Hepatocyte (in vitro differentiated cells): ENCODE results near the gene UBE2J2. TPM values are rescaled to one million over a fixed set of nuclear protein-coding genes. Genes with fewer than 3 reads are reported as not detected.

ENCODE experiments used
- DNase-seq: peaks from one replicate; pipeline ENCODE4 v3.0.0-alpha.2; 2016; ENCODE audit warnings: low spot score
- H2AFZ ChIP-seq: fragments of 200-600 bp; sonication (generic); 2 replicates; pipeline ENCODE4 v1.6.0; 2016; ENCODE audit warnings: antibody characterized with exemption, mild to moderate bottlenecking
- H3K27ac ChIP-seq: fragments of 200-600 bp; sonication (generic); 2 replicates; pipeline ENCODE4 v1.5.1; 2016; ENCODE audit warnings: mild to moderate bottlenecking
- H3K27me3 ChIP-seq: fragments of 200-600 bp; sonication (generic); 2 replicates; pipeline ENCODE4 v1.6.1; 2016
- H3K36me3 ChIP-seq: fragments of 200-600 bp; sonication (generic); replicated peaks from 2 replicates; pipeline ENCODE4 v1.5.1; 2016; ENCODE audit warnings: low read depth; ENCODE audit not compliant: insufficient read depth
- H3K4me1 ChIP-seq: fragments of 200-600 bp; sonication (generic); 2 replicates; pipeline ENCODE4 v1.5.1; 2016; ENCODE audit warnings: mild to moderate bottlenecking, moderate library complexity; ENCODE audit not compliant: insufficient read depth
- H3K4me2 ChIP-seq: fragments of 200-600 bp; sonication (generic); 2 replicates; pipeline ENCODE4 v1.6.0; 2016
- H3K4me3 ChIP-seq: fragments of 200-600 bp; sonication (generic); 2 replicates; pipeline ENCODE4 v1.5.1; 2016; ENCODE audit warnings: mild to moderate bottlenecking
- H3K79me2 ChIP-seq: fragments of 200-600 bp; sonication (generic); 2 replicates; pipeline ENCODE4 v1.6.0; 2017; ENCODE audit warnings: mild to moderate bottlenecking
- H3K9me2 ChIP-seq: fragments of 200-600 bp; sonication (generic); replicated peaks from 2 replicates; pipeline ENCODE4 v1.6.0; 2017; ENCODE audit warnings: mild to moderate bottlenecking; ENCODE audit not compliant: insufficient read depth
- H3K9me3 ChIP-seq: fragments of 200-600 bp; sonication (generic); 2 replicates; pipeline ENCODE4 v1.5.1; 2016; ENCODE audit warnings: low read depth, mild to moderate bottlenecking
- H4K20me1 ChIP-seq: fragments of 200-600 bp; sonication (generic); 2 replicates; pipeline ENCODE4 v1.6.0; 2016; ENCODE audit warnings: mild to moderate bottlenecking; ENCODE audit not compliant: insufficient read depth, poor library complexity, severe bottlenecking
- CTCF ChIP-seq: fragments of 200-600 bp; sonication (generic); IDR thresholded peaks from 2 replicates; pipeline ENCODE4 v1.5.1; 2016; ENCODE audit warnings: antibody characterized with exemption, mild to moderate bottlenecking; ENCODE audit not compliant: poor library complexity
- EZH2 ChIP-seq: fragments of 200-600 bp; sonication (generic); IDR thresholded peaks from 2 replicates; pipeline ENCODE4 v1.6.1; 2016; ENCODE audit warnings: antibody characterized with exemption, mild to moderate bottlenecking, borderline replicate concordance
- EZH2phosphoT487 ChIP-seq: fragments of 200-600 bp; sonication (generic); IDR thresholded peaks from one replicate; pipeline ENCODE4 v1.6.1; 2018; ENCODE audit warnings: antibody characterized with exemption, mild to moderate bottlenecking, low read depth, moderate library complexity; ENCODE audit not compliant: unreplicated experiment, severe bottlenecking
- WGBS: methylation state at CpG from one replicate; pipeline ENCODE4 v1.1.6; 2016; ENCODE audit warnings: low lambda C conversion rate; ENCODE audit errors: missing lambda C conversion rate; 5-methylcytosine and 5-hydroxymethylcytosine counted together
- polyA plus RNA-seq: library from polyadenylated mRNA; unstranded; fragments of >200 nt; fragmentation: Nextera tagmentation; extraction: Ambion mirVana; gene quantifications from 2 replicates; pipeline ENCODE4 v1.2.1, GENCODE V29; 2016
- total RNA-seq: library from RNA; depleted of rRNA; stranded (reverse); fragments of >200 nt; gene quantifications from 2 replicates; pipeline ENCODE4 v1.2.3, GENCODE V29; 2014

The UBE2J2 gene
- total RNA-seq, result 31.3 and 31.7 TPM in 2 replicates
- polyA plus RNA-seq, result 66.7 and 81.0 TPM in 2 replicates

DNA sequence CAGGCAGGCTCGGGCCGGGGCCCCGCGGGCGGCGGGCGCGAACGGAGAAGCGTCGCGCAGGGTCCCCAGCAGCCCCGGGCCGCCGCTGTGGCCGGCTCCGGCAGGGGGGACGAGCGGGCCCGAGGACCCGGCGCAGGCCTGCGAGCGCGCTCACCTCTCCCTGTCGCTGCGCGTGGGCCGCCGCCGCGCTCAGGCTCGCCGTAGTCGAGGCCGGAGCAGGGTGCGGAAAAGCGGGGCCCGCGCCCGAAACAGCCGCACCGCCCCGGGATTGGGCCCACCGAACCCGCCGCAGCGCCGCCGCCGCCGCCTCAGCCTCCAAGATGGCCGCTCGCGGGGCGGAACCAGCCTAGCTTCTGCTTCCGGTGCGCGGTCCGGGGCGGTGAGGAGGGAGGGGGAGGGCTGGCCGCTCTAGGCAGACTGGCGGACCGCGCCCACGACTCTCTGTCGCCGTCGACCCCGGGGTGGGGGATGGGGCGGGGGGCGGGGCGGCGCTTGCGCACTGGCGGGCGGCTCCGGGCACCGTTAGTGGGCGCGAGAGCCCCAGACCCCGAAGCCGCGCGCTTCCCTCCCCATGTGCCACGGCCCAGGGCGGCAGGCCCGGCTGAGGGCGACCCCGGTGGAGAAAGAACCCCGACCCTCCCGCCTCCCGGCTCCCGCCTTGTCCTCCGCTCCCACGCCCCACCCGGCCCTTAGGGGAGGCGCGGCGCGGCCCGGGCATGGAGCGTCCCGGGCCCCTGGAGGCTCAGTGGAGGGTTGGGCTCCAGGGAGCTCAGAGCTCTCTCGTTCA is at the start of gene UBE2J2:
Gene UBE2J2, minus strand, starts transcription at position 343 of the 787 bp plus-strand sequence. CDS start 5,862 bp downstream, outside the sequence.
- DNase-seq, result peak; percentile 97
- Histone ChIP-seq H3K4me2 (peak within 1 kb of the TSS; percentile 100), H3K9me2 (no peaks in the 10 kb centered on the region), H3K36me3 (no peaks in the 10 kb centered on the region), H3K27ac (peak within 1 kb of the TSS; percentile 78), H2AFZ (peak within 1 kb of the TSS; percentile 97), H3K4me3 (peak within 1 kb of the TSS; percentile 91), H3K9me3 (no peaks in the 10 kb centered on the region), H3K79me2 (peaks cover 44% of the 10 kb centered on the region), H3K4me1 (peaks cover 22% of the 10 kb centered on the region), H3K27me3 (no peaks in the 10 kb centered on the region), H4K20me1 (peaks cover 39% of the 10 kb centered on the region)
- 1% methylated on average over 48 of the region's 105 CpGs for WGBS
- TF ChIP-seq EZH2phosphoT487, result no peak
- no peak for TF ChIP-seq CTCF
- no peak for TF ChIP-seq EZH2

GRCh38 chr1:1322952-1323351 is 49.3 kb upstream of the UBE2J2 start:
- Histone ChIP-seq H3K27me3 (no peaks in the 10 kb centered on the region), H3K4me3 (no peak overlapping the region), H3K27ac (no peak overlapping the region), H4K20me1 (peaks cover 28% of the 10 kb centered on the region), H3K4me2 (peak overlapping the region; percentile 66), H3K79me2 (peaks cover 77% of the 10 kb centered on the region), H2AFZ (no peak overlapping the region), H3K4me1 (peaks cover 15% of the 10 kb centered on the region), H3K9me2 (no peaks in the 10 kb centered on the region), H3K9me3 (no peaks in the 10 kb centered on the region), H3K36me3 (no peaks in the 10 kb centered on the region)
- no peak for DNase-seq
- TF ChIP-seq EZH2phosphoT487 (no peak), CTCF (no peak), EZH2 (no peak)
- 93% methylated on average over 10 of the region's 10 CpGs for WGBS

DNA sequence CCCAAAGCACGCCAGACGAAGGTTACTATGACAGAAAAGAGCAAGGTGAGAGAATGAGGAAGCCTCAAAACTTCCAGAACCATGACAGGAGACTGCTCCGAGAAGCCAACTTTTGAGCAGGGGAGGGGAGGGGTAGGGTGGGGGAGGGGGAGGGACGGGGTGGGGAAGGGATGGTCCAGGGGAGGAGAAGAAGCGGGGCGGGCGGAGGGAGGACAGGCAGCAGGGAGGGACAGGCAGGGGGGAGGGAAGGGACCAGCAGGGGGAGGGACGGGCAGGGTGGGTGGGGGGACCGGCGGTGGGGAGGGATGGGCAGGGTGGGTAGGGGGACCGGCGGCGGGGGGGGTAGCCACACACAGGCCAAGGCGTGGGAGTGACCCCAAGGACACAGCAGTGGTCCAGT is 48.8 kb upstream of the UBE2J2 start:
- H4K20me1 ChIP-seq, result peaks cover 29% of the 10 kb centered on the region

More for the DNA sequence above, 48.8 kb upstream of the UBE2J2 start:
- no peaks in the 10 kb centered on the region for H3K36me3 ChIP-seq
- H2AFZ ChIP-seq, result no peak overlapping the region
- WGBS, result 96% methylated on average over 2 of the region's 14 CpGs
- H3K79me2 ChIP-seq, result peaks cover 82% of the 10 kb centered on the region
- no peaks in the 10 kb centered on the region for H3K9me2 ChIP-seq
- H3K4me2 ChIP-seq, result no peak overlapping the region
- TF ChIP-seq EZH2, result no peak
- TF ChIP-seq EZH2phosphoT487, result no peak
- TF ChIP-seq CTCF, result no peak
- no peak overlapping the region for H3K4me3 ChIP-seq
- no peaks in the 10 kb centered on the region for H3K27me3 ChIP-seq
- H3K27ac ChIP-seq, result no peak overlapping the region
- DNase-seq, result no peak
- no peaks in the 10 kb centered on the region for H3K9me3 ChIP-seq
- H3K4me1 ChIP-seq, result peaks cover 20% of the 10 kb centered on the region
